ENCODE results near the gene PTTG2.

PTTG2 gene

DNA sequence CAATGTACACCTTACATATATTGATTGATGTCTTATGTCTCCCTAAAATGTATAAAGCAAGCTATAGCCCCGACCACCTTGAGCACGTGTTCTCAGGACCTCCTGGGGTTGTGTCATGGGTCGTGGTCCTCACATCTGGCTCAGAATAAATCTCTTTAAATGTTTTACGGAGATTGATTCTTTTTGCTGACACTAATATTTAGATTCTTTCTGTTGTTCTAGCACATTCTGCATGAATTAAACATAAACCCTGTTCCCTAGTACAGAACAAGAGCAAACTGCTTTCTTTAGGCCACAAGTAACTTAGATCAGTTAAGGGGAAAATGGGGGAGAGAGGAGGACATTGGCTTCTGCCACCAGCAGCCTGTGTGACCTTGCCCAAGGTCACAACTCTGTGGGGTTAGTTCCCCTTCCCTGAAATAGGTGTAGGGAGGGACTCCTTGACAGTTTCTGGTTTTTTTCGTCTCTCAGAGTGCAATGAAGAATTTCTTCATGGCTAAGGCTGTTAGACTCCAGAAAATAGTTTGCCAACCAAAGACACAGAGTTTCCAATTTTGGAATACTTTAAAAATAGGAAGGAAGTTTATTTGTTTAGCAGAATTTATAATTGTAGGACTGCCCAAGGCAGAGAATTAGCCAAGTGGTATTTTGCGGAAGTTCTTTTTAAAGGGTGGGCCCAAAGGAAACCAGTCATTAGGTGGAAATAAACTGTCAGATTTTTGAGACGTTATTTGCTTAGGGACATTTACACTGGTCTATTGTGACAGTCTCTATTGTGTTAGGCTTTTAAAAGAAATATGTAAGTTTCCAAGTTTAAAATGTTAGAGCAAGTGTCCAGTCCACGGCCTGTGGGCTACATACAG, 29.4 kb downstream of the PTTG2 start:
- no peak for DNase-seq

DNA sequence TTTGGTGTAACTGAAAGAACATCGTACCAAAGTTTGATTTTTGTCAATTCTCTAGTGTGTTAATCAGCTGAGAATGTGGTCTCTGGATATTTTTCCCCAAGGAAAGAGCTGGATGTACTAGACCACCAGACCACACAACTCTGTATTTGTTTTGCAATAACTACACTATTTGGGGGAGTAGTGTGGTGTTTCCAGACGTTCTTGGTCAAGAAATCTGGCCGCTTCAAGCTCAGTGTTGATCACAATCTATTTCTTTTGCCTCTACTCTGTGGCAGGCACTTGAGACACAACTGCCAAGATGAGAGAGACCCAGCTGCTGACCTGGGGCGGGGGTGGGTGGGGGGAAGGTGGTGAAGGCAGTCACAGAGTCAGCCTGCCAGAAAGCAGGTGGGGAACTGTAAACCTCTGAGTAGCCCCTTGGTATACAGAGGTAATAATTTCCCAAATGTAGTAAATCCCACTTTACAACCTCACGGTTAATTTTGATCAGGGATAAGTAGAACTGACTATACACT, 30.6 kb downstream of the PTTG2 start:
- no peak for DNase-seq

DNA sequence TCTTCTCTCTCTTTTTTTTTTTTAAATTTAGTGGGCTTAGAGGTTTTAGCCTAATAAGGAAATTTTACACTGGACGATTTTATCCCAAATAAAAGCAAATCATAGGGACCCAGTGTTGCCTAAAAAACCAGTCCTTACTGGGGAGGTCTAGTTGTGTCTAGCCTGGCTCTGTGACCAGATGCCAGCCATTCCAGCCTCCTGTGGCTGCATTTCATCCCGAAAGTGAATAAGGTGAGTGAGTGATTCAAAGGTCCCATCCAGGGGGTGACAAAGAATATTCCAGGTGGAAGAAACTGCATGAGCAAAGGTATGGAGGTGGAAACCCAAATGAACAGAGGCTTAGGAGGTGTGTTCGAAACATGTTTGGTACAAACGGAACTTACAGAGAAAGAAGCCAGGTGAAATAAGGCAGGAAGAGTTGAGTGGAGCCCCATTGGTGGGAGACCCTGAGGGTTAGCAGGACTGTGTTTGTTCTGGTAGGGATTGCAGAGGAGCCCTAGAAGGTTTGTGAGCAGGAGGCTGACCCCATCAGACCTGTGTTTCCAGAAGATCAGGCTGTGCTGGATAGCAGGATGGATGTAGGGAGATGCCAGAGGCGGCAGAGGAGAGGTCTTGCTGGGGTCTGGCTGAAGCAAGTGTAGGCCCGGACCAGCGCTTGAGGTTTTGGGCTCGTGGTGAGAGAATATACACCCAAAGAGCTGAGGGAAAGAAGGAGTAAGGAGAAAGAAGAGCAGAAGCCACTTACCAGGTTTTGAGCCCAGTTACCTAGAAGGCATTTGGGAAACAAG, 31.6 kb downstream of the PTTG2 start:
- DNase-seq, result no peak

DNA sequence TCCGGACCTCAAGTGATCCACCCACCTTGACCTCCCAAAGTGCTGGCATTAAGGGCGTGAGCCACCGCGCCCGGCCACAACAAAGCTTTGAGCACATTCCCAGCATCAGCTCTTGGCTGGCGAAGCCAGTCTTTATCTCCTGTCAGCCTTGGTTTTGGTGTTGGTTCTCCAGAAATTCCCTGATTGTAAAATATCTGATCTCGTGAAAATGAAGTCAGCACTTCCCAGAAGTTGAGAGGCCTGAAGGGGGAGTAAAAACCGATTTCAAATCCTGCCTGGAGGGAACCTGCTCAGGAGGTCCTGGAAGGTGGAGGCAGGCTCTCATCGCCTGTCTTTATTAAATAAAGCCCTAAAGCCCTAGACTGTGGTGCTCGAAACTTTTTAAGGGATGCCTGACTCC, 33.6 kb downstream of the PTTG2 start:
- no peak for DNase-seq

DNA sequence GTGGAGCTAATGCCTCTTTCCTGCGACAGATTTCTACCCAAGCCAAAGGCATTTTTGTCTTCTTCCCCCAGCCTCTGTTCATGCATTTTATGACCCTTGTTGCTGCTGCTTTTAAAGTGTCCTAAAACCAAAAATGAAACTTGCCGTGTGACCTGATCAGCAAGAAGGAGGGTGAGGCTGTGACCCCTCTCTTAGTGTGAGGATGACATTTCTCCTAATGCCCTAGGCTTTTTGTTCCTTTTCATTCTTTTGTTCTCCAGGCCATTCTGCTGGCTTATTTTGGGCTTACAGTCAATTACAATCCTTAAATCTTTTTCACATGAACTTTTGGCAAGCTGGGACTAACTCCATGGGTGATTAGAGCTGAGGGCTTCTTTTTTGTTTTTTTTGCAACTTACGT, 34.4 kb downstream of the PTTG2 start:
- DNase-seq, result no peak

DNA sequence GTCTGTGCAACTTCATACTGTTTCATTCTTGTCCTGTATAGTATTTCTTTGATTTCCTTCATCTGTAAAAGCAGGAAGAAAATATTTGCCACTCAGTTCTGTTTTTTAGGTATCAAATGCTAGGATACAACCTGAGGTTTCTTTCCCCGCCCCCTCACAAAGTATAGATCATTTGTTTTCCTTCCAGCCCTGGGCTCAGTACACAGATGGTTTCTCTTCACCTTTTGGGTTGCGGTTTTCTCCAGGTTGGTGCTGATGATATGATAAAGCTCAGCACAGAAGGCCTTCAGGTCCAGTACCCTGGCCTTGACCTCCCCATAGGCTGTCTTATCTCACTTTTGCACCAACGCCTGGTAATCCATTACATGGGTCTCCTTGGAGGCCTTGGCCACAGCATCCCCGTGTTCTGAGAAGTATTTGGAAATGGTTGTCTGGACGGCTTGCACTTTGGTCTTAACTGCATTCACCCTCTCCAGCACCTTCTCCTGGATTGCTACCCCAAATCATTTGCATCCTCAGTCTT, 35.2 kb downstream of the PTTG2 start:
- no peak for DNase-seq

DNA sequence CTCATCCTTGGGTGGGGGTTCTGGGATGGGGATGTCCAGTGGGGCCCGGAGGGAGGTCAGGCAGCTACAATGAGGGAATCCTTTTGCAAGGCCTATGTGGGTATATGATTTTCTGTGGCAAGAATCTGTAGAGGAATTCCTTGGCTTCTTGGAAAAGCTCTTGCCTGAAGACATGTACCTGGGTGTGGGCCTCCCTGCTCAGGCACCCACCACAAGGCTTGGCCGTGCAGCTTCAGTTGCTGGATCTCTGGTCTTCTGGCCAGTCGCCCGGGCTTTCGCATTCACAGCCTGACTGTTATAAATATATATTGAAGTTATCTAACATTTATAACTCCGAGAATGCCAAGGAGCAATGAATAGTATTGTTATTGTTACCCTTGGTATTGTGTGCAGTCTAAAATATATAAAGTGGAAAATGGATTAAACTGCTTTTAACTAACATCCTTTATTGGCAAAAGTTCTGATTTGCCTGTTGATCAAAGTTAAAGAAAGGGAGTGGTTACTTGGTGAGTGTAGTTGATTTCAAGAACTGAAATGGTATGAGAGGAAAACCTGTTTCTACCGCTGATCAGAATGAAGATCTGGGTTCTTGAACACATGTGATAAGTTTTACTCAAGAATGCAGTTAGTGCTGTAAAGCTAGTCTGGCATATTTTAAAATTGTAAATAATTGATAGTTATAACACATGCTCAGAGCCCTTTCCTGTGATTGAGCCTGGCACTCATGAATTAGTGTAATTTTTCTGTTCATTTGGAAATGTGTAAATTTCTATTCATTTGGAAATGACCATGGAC, 36.0 kb downstream of the PTTG2 start:
- DNase-seq, result no peak

DNA sequence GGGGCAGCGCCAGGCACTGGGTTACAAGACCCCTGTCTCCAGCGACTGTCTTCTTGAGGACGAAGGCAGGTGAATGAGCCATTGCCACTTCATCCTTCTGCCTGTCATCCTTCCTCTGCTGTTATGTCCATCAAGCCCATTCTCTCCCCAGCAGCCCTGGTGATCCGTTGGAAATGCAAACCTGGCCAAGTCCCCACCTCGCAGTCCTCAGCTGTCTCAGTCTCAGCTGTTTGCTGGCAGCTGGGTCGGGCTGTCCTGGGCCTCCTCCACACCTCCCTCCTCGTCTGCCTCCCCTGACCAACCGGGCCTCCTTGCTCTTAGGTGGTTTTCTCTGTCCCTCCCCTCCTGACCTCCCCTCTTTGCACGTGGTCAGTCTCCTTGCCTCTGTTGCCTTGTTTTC, 38.0 kb downstream of the PTTG2 start:
- no peak for DNase-seq

DNA sequence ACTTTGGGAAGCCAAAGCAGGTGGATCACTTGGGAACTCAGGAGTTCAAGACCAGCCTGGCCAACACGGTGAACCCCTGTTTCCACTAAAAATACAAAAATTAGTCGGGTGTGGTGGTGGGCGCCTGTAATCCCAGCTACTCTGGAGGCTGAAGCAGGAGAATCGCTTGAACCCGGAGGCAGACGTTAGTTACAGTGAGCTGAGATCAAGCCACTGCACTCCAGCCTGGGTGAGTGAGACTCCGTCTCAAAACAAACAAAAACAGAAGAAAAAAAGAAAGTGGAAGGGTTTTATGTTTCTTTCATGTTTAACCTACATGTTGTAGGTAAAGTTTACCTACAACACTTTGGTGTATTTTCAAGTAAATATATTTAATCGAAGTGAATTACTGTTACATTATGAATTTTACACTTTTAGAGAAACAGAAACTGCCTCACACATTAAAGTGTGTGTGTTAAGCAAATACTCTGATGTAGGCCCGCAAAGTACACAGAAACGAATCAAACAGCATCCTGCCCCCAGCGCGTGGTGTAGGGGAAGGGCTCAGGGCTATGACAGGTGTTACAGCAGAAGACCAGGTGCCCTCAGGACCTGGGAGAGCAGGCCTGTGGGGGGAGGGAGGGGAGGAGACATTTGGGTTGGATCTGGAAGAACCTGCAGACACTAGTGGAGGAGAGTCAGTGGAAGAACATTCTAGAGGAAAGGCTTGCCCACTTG, 39.0 kb downstream of the PTTG2 start:
- no peak for DNase-seq

DNA sequence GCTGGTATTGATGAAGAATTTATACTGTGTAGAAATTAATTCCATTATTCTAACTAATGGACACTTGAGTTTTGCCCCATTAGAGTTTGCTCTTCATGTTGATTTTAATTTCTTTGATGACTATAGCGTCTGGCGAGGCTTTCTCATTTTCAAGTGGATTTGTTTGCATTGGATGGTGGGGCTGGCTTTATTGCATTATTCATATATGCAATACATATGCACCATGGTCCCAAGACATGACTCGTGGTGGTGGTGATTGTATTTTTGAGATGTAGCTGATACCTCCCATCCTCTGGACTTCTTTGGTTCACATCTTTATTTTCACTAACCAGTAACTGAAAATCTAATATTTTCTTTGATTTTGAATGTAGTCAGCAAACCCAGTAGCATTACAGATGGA, 39.8 kb downstream of the PTTG2 start:
- no peak for DNase-seq

DNA sequence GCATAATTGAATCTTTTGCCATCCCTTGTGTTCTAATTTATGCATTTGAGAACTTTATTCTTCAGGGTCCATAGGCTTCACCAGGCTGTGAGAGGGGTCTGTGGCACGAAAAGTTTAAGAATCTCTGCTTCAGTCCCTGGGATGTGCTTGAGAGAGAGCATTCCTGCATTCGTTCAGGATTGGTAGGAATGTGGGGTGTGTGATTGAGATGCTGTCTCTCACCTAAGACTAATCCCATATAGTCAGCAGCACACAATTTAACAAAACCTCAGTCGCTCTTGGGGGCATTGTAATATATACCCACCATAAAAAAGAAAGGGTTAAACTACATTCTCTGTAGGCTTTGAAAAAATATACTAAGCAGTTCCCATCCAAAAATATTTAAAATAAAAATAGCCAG, 41.7 kb downstream of the PTTG2 start:
- DNase-seq, result no peak

DNA sequence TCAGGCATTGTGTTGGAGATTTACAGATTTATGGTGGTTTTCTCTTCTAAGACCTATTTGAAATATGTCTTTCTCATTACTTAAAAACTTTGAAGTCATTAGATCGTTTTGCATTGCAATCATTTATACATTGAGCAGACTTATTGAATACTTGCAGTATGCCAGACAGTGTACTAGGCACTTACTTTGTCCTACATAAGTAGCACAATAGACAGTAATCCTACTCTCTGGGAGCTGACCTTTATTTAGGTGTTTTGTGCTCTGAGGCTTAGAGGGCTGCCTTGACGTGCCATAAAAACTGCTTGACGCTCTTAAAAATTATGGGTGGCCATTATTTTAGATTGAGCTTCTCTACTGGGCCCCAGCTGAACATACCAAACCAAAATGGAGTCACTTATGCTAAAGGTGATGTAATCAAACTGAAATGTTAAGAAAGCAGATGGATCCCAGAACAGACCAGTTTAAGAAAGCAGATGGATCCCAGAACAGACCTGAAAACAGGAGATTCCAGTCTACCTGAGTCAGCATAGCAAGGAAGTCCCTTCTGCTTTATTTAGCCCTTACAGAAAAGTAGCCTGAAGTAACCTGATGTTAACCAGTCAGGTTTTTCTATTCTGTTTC, 42.4 kb downstream of the PTTG2 start:
- no peak for DNase-seq

DNA sequence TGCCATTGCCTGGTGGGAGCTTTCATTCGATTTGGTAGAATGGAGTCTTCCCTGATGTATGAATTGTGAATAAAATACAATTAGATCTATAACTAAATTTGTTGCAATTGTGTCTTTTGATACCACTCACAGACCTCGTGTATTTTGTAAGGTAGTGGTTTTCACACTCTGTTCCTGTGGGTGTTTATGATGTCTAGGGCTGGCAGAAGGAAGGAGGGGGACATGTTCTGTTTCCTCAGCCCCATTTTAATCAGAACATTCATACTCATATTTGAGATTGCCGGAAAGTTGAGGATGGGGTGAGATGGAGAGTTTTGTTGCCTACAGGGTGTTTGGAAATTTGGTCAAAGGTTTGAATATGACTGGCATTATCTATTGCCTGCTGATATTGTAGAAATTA, 42.9 kb downstream of the PTTG2 start:
- no peak for DNase-seq

DNA sequence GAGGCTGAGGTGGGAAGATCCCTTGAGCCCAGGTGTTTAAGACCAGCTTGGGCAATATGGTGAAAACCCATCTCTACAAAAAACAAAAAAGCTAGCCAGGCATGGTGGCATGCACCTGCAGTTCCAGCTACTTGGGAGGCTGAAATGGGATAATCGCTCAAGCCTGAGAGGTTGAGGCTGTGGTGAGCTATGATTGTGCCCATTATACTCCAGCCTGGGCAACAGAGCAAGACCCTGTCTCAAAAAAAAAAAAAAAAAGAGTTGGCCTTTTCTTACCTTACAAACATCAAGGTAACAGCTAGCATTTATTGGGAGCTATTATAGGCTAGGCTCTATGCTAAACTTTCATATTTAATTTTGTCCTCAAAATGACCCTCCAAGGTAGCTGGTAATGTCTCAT, 43.4 kb downstream of the PTTG2 start:
- no peak for DNase-seq

DNA sequence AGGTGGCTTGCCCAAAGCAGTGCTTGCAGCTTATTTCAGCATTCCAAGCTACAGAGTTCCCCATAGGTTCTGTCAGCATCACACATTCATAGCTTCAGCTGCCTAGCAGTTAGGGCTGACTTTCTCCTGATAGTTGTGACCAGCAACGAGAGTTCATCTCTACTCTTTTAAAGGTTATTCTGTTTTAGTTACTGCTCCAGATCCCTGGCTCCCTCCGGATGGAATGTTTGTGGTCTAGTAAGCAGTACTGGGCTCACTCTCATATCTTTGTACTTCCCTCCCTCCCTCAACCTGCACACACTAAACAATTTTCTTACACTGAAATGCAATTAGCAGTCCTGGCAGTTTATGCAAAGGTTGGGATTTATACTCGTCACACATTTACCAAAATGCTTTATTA, 43.9 kb downstream of the PTTG2 start:
- DNase-seq, result no peak

DNA sequence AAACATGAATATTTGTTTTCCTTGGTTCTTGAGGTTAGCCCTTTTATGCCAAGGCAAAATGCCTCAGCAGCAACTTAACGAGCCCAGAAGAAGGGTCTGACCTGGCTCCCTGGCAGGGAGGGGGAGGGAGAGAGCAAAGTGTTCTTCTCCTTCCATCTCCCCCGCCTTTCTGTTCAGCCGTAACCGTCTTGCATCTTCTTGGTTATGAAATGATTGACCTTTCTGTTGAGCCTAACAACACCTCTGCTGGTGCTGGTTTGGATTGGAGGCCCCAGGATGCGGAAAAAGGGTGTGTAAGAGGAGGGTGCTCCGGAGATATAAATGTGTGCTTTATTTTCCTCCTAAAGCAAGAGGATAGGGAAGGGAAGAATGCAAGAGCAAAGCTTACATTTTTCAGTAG, 44.7 kb downstream of the PTTG2 start:
- no peak for DNase-seq

DNA sequence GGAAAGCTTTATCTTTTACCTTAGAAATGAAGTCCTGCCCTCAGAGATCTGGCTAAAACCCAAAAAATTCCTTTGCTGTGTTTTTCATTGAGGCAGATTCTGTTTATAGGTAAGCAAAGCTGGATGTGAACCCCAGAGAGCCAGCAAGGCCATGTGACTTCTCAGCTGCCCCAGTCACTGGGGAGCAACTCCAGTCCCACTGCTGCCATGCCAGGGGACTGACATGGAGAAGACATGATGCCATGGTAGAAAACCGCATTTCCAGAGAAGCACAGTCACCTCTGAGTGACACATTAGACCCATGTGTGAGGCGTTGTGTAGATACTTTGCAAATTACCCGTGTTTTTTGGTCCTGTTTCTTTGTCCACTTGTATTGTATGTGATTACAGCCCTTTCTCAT, 45.4 kb downstream of the PTTG2 start:
- no peak for DNase-seq

DNA sequence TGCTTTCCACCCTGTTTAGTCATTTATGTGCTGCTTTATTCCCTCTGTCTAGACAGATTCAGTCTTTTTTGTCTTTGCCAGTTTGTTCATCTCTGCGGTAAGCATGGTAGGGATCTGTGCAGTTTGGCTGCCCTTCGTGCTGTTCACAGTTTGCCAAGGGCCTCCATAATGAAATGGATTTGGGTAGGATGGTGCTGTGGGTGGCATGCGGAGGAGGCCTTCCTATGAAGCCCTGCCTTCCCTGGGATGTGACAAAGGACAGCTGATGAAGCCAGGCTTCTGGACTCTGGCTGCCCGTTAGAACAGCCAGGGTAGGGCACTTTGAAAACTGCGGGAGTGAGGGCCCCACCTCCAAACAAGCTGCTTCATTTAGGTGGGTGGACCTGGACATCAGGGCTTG, 47.4 kb downstream of the PTTG2 start:
- no peak for DNase-seq

DNA sequence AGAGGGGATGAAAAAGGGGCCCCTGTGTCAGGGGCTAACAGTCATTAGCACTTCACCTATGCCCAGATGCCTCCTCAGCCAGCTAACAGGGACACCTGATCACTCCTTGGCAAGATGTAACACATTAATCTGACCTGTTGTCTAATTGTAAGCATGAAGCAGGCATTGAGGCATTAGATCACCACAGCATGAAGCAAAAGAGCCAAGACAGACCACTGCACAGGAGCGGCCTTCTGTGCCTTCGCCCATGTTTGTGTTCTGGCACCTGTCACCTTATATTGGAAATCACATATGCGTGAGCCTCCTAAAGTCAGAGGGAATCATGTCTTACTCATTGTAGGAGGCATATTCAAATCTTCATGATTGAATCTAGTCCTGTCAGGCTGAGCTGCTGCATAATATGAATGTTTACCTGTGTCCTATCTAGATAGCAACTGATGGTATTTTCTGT, 48.4 kb downstream of the PTTG2 start:
- DNase-seq, result no peak

DNA sequence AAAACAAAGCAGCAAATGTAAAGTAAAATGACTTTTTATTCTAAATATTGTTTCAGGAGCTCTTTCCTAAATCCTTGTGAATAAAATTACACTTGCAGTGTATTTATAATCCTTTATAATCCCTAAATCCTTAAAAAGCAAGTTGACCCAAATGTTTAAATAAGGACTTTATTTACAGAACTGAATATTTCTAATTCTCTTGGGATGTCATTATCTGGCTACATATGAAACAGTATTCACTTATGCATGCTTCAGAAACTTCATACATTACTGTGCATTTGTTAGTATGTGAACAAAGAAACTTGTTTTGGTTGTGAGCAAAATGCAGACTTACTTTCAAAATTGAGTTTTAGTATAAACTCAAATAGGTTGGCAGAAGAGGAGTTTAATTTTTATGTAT, 49.2 kb downstream of the PTTG2 start:
- no peak for DNase-seq

DNA sequence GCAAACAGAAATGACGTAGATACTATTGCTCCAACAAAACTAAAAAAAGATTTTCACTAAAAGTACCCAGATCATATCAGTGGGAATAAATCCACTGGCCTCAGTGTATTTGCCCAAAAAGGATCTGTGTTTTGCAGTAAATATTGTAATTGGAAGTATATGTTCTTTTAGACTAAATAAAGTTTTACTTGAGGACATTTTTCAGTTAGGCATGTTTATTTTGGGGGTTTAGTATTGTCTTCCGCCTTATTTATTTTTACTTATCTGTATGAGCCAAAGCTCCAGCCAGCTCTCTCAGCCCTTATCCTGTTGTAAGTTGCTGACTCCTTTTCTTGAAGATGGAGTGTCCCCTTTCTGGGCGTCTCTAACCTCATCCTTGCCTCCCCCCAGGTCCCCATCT, 49.8 kb downstream of the PTTG2 start:
- DNase-seq, result no peak
